NCI-H748 treated with DMSO at 0.1 percent for 48 hours (cell line): Measurements from ENCODE around the gene RAP1GAP.

Experiments used
- DNase-seq: peaks from one replicate; lab custom pipeline; 2025; lab: John Stamatoyannopoulos, UW

Gene RAP1GAP

DNA sequence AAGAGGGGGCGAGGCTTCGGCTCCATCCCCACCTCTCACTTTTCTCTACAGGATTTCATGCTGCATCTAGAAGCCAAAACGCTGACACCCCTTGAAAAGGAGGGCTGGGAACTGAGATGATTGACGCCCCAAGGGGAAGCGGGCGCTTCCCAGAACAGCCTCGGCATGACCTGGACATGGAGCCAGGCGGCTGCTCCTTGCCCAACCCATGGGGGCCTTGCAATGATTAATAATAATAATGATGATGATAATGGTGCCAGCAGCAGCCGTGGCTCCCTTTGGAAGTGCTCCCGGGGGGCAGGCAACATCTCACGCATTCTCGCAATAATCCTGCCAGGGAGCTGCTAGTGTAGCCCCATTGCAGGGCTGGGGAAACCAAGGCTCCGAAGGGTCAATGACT, 78.2 kb downstream of the RAP1GAP start:
- no peak for DNase-seq

DNA sequence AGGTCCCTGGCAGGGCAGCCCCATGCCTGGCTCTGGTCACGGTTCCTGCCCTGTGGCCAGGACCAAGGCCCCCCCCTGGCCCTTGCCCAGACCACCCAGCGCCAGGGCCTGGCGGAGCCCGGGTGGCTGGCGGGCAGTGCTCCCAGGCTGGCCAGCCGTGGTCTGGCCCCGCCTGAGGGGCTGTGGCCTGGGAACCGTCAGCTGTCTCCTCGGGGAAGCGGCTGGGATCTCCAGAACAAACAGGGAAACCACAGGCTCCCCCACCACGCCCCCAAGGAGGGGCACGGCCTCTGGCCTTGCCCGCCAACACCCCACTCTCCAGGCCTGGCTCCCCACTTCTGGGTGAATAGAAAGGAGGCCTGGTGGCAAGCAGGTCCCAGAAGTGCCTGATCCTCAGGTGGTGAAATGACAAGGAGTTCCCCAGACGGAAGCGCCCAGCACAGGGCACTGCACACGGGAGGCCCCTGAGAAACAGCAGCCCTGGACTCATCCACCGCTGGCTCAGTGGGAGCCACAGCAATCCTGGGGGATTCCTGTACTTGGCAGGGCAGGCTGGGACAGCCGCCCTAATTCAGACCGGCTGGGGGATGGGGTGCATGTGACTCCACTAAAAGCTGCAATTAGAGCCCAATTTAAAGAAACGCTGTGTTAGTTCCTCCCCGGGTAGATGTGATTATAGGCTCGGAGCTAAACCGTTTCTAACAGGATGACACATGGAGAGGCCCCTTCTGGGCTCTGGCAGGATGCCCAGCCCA, 78.9 kb downstream of the RAP1GAP start:
- DNase-seq = no peak

DNA sequence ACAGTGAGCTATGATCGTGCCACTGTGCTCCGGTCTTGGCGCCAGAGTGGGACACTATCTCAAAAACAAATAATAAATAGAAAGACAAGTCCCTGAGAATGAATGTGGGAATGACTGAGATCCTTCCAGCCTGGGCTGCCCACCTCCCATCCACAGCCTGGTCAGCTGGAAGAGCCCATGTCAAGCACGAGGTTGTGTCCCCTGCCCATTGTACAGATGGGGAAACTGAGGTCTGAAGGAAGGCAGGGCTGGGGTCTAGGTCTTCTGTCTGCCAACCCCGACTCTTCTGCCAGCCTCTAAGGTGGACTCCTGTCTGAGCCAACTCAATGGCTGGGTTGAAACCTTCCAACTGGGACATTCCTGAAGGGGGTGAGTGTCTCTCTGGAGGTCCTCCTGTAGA, 79.5 kb downstream of the RAP1GAP start:
- DNase-seq = no peak

DNA sequence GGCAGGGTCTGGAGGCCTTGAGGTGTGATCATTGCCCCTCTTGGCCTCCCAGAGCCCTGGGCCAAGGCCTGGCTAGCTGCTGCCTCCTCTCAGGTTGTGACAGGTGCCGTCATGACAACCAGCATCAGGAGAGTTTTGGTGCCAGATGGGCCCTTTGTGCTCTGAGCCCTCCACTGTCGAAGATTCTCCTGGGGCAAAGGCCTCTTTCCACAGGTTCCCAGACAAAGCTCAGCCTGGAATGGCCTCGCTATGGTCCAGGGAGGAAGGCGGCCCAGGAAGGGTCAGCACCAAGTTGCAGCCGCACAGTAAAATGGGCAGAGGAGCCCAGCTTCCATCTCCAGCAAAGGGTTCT, 81.6 kb downstream of the RAP1GAP start:
- no peak for DNase-seq

DNA sequence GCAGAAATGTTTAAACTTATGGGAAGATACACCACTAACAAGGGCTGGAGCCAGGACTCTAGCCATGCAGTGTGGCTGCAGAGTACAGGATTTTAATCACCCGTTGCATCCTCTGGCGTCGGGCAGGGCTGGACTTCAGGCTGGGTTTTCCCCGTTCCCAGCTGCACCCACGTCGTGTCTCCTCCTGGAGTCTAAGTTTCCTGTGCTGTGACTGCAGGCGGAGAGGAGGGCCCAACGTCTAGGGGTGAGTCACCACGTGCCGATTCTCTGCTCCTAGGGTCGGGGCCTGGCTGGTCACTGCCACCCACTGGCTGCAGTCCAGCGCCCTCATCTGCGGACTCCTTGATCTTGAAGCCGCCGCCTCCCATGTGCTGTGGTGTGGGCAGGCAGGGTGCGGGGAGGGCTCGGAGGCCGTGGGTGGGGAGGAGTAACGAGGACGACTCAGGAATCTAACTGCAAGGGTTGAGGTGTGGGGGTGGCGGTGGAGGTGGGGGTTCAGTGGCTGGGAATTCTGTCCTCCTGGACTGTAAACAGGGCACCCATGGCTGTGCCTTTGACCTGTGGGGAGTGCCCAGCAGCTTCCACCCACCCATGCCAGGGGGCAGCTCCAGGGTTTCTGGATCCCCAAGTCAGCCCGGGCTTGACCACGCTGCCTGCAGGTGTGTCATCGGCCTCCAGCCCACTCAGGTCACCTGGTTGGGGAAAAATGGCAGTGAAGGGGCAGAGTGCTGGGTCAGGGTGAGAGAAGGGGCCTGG, 82.1 kb downstream of the RAP1GAP start:
- no peak for DNase-seq

DNA sequence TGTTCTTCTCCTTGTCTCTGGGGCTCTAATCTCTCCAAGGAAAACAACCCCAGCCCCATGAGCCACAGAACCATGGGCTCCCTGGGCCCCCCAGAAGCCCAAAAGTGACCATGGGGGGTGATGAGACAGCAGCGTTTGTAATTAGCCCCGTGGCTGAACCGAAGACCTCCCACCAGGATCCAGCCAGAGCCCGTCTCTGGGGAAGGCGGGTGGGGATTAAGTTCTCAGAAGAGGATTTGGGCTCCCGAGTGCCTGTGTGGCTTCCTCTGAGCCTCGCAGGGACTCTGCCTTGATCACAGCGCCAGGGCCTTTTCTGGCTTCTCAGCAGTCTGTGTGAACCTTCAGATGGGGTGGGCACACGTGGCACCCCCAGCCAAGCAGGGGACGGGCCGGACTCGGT, 82.9 kb downstream of the RAP1GAP start:
- DNase-seq = no peak

DNA sequence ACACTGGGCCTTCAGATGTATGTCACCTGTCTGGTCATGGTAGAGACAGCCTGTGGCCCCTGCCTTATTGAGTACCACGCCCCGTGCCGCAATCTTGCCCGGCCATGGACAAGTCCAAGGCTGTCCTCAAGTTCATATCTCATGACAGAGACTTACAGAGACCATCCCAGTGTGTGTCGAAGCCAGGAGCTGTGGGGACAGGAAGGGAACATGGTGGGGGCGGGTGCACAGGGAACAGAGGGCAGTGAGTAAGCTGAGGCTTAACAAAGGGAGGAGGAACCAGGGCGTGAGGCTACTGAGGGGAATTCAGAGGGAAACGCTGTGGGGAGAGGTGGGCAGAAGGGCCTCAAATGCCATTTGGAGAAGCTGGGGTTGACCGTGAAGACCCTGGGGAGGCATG, 84.1 kb downstream of the RAP1GAP start:
- DNase-seq = no peak

DNA sequence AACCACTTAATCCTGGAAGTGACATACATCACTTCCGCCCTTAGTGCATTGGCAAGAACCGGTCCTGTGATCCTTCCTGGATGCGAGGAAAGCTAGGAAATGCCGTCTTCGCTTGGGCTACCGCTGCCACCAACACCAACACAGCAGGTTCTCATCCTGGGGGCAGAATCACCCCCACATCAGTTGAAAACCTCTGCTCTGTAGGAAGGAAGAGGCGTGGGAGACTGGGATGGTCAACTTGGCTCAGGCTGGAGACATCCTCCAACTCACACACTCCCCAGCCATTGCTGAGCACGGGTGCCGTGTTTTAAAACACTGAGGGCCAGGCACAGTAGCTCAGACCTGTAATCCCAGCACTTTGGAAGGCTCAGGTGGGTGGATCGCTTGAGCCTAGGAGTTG, 85.1 kb downstream of the RAP1GAP start:
- DNase-seq = no peak

DNA sequence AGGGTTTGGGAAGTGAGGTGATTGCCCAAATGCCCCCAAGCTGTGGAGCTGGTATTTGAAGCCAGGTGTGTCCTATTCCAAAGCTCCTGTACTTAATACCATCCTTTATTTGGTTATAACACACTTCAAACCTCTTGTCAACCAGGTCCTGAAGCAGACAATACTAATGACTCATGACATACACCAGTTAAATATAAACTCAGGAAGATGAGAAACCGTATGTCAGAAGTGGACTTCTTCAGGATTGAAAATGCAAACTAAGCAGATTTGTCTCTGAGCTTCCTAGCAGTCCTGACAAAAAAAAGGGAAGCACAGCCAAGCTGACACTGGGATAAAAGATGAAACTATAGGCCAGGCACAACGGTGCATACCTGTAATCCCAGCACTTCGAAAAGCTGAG, 89.4 kb downstream of the RAP1GAP start:
- no peak for DNase-seq

DNA sequence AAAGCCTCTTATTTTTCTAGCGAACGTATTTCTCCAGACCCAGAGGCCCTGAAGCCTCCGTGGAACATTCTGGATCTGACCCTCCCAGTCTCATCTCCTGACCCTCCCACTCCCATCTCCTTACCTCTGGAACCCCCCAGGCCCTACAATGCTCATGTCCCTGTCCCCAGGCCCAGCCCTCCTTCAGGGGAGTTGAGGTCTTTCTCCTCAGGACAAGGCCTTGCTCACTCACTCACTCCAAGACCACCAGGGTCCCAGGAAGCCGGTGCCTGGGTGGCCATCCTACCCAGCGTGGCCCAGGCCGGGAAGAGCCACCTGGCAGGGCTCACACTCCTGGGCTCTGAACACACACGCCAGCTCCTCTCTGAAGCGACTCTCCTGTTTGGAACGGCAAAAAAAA, 91.2 kb downstream of the RAP1GAP start:
- no peak for DNase-seq

DNA sequence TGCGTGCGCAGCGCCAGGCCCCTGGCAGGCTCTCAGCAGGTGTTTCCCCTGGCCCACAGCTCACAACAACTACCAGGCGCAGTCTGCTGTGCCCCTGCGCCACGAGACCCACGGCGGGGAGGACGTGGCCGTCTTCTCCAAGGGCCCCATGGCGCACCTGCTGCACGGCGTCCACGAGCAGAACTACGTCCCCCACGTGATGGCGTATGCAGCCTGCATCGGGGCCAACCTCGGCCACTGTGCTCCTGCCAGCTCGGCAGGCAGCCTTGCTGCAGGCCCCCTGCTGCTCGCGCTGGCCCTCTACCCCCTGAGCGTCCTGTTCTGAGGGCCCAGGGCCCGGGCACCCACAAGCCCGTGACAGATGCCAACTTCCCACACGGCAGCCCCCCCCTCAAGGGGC, 91.8 kb downstream of the RAP1GAP start:
- DNase-seq = no peak

DNA sequence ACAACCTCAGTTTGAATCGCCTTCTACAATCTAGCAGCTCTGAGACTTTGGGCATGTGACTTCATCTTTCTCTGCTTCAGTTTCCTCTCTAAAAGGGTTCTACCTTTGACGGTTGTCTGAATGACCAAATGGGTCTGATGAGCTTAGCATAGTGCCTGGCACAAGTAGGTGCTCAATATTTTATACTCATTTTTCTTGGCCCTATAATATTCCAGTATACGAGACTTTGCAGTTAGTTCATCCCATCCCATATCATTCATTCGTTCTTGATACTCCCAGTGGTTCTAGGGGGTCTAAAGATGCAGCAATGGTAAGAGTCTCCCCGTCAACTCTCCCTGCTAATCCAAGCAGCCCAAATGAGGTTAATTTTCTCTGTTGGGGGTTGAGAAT, 92.4 kb downstream of the RAP1GAP start:
- DNase-seq = no peak

DNA sequence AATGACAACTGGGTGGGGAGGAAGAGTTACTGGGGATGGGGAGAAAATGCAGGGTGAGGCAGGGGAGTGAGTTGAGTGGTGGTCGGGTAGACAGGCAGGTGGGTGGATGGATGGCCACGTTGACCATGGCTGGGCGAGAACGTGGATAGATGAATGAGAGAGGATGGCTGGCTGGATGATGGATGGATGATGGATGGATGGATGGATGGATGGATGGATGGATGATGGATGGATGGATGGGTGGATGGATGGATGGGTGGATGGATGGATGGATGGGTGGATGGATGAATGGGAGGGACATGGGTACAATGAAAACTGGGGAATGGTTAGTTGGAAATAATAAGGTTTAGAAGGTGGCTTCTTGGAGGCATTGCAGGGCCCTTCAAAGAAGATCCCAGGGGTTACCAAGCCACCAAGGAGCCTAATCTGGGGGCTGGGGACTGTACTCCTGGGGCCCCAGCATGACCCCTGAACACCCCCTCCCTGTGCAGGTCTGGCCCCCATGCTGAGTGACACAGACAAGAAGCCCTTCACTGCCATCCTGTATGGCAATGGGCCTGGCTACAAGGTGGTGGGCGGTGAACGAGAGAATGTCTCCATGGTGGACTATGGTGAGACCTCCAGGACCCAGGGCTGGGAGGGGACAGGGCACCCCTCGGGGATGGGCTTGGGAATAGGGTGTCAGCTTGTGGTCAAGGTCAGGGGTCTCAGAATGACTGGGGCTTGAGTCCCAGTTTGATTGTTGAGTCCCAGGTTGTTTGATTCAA, 92.9 kb downstream of the RAP1GAP start:
- no peak for DNase-seq

DNA sequence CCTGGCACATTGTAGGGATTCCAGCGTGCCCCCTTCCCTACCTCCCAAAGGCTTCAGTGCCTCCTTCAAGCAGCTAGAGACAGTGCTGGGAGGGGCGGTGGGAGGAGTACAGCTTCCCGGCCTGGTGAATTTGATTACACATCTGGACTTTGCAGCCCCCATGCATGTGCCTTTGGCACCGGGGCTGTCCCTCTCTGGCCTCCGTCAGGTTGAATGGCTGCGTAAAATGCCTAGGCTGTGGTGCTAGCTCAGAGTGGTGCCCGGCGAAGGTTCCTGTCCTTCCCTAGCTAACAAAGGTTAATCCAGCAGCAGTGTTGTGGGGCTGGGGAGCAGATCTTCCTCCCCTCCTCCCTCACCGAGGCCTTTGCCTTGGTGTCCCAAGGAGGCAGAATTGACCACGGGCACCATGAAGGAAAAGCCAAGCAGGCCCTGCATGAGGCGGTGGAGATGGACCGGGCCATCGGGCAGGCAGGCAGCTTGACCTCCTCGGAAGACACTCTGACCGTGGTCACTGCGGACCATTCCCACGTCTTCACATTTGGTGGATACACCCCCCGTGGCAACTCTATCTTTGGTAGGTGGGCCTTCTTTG, 93.7 kb downstream of the RAP1GAP start:
- DNase-seq = no peak

DNA sequence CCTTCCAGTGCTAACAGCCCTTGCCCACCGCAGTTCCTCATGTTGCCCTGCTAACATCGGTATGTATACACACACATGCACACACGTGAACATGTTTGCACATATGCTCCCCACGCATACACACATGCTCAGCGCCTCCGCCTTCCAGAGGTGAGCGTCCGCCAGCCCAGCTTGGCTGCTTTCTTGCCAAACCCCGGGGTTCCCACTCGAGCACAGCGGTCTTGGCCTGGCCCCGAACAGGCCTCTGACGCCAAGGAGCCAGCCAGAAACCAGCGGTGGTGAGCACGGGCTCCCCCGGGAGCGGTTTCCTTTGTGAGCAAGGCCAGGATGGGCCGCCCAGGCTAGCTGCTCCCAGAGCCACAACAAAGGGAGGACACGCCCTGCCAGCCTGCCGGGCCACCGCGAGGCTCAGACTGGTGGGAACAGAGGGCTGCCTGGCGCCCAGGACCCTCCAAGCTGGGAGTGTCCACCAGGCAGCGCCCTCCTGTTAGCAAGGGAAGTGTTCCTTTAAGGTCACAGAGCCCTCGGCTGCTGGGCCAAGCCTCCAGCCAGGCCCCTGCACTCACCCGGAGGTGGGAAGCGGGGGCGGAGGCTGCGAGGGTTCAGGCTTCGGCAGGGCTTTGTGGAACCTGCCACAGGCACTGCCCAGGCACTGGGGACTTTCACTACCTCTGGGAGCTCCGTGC, 94.5 kb downstream of the RAP1GAP start:
- DNase-seq = peak; percentile 35

DNA sequence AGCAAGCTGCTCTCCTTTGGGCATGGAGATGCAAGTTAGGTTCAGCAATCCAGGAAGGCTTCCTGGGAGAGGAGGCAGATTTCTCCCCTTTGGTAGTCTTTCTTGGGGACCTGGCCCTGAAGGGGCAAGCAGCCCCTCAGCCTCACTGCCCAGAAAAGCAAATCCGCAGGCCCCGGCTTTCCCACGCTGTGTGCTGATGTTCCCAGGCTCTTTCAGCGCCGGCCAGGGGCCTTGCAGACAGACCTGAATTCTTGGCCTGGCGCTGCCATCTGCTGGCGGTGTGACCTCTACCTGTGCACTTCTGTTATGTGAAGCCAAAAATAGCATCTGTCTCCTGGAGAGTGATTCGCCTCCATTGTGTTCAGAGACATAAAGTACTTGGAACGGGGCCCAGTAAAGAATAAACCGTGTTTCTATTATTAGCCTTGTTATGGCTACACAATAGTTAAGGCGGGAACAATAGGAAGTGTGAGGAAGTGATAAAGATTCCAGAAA, 95.1 kb downstream of the RAP1GAP start:
- peak; percentile 92 for DNase-seq

DNA sequence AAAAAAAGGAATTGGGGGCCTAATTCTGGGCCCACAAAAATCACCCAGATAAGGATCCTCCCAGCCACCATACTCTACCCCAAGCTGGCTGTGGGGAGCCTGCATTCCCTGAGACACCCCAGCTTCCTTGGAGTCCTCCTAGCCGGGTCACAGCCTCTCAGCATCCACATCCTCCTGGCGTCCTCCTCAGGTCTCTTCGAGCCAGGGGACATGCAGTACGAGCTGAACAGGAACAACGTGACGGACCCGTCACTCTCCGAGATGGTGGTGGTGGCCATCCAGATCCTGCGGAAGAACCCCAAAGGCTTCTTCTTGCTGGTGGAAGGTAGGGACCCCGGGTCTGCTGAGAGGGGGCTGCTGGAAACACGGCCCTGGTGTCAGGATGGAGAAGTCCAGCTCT, 95.7 kb downstream of the RAP1GAP start:
- no peak for DNase-seq

DNA sequence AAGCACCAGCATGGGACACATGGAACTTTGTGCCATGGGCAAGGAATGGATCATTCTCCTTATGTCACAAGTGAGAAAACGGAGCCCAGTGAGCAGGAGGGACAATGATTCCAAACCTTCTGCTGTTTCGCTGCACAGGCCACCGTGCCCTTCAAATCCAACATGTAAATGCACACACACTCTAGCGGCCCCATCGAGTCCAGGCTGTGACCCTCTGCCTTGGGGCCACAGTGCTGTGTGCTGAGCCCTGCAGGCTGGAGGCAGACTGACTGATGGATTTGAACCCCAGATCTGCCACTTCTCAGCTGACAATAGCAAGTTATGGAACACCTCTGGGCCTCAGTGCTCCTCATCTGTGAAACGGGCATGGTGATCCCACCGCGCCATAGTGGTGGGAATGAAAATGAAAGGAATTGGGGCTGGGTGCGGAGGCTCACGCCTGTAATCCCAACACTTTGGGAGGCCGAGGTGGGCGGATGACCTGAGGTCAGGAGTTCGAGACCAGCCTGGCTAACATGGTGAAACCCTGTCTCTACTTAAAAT, 96.4 kb downstream of the RAP1GAP start:
- no peak for DNase-seq

DNA sequence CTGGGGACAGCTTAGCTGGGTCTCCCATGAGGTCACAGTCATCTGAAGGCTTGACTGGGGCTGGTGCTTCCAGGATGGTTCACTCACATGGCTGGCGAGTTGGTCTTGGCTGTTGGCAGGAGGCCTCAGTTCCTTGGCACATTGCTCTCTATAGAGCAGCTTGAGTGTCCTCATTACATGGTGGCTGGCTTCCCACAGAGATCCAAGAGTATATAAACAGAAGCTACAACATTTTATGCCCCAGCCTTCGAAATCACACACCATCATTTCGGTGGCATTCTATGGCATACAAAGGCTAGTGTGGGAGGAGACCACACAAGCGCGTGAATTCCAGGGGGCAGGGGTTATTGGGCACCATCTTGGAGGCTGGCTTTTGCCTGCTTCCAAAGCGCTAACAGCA, 96.9 kb downstream of the RAP1GAP start:
- no peak for DNase-seq

DNA sequence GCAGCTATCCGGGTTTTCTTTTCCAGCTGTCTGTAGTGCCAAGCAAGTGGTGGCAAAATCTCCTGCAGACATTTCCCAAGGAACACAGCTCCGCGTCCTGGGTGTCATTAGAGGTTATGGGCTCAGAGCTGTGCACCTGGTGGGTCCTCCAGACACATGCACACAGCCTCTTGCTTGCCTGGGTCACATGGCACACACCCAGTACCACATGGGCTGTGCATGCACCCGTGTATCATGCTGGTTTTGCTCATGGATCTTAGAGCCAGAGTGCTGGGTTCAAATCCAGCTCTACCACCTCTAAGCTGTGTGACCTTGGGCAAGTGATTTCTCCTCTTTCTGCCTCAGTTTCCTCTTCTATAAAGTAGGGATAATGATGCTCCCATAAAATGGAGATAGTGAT, 98.3 kb downstream of the RAP1GAP start:
- no peak for DNase-seq

DNA sequence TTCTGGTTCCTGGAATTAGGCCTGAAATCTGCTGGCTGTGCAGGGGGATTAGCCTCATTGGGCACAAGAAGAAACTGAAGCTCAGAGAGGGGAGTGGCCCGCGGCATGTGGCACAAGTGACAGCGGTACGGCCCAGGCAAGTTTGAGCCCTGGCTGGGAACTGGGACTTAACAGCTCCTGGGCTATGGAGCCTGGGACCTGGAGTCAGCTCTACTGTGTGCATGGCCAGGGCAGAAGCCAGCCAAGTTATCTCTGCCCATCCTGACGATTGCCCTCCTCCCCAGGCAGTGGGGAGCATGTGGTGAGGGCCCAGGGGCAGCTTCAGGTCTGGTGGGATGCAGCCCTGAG, 98.7 kb downstream of the RAP1GAP start:
- DNase-seq = no peak
